Glutamatergic neuron (in vitro differentiated cells): Measurements from ENCODE around the gene NFIX. TPM values are rescaled to one million over a fixed set of nuclear protein-coding genes. Genes with fewer than 3 reads are reported as not detected.

Experiments used
- DNase-seq: peaks from one replicate; pipeline ENCODE4 v3.0.0; 2022
- H3K27ac Mint-ChIP-seq: one replicate; pipeline ENCODE4 v1.8.0; 2020; ENCODE audit warnings: mild to moderate bottlenecking, mixed read lengths, inconsistent platforms; ENCODE audit not compliant: unreplicated experiment
- H3K27me3 Mint-ChIP-seq: one replicate; pipeline ENCODE4 v1.8.0; 2020; ENCODE audit warnings: mild to moderate bottlenecking, moderate library complexity, mixed read lengths, inconsistent platforms; ENCODE audit not compliant: unreplicated experiment
- H3K36me3 Mint-ChIP-seq: one replicate; pipeline ENCODE4 v1.8.0; 2020; ENCODE audit warnings: mild to moderate bottlenecking, mixed read lengths, inconsistent platforms; ENCODE audit not compliant: unreplicated experiment
- H3K4me1 Mint-ChIP-seq: one replicate; pipeline ENCODE4 v1.8.0; 2020; ENCODE audit warnings: mild to moderate bottlenecking, low read depth, mixed read lengths, inconsistent platforms; ENCODE audit not compliant: unreplicated experiment
- H3K4me3 Mint-ChIP-seq: one replicate; pipeline ENCODE4 v1.8.0; 2020; ENCODE audit warnings: mild to moderate bottlenecking, mixed read lengths, inconsistent platforms; ENCODE audit not compliant: unreplicated experiment
- H3K9me3 Mint-ChIP-seq: one replicate; pipeline ENCODE4 v1.8.0; 2020; ENCODE audit warnings: mild to moderate bottlenecking, moderate library complexity, mixed read lengths, inconsistent platforms; ENCODE audit not compliant: unreplicated experiment
- total RNA-seq: library from RNA; stranded (reverse); fragmentation: NEBNext Ultra II Directional; extraction: Animal tissue kit (Norgen Biotek cat#: 25700); gene quantifications from one replicate; pipeline ENCODE4 v1.2.1, GENCODE V29; 2021; ENCODE audit not compliant: unreplicated experiment
- TF ChIP-seq, protein P1 (sequence below): fragments of 200-600 bp; sonication (generic); IDR thresholded peaks from one replicate; pipeline ENCODE4 v1.5.0; 2021; ENCODE audit not compliant: partially characterized antibody, unreplicated experiment

Gene NFIX
- total RNA-seq, 1 donor from 2014 or later: 2.4 TPM

DNA sequence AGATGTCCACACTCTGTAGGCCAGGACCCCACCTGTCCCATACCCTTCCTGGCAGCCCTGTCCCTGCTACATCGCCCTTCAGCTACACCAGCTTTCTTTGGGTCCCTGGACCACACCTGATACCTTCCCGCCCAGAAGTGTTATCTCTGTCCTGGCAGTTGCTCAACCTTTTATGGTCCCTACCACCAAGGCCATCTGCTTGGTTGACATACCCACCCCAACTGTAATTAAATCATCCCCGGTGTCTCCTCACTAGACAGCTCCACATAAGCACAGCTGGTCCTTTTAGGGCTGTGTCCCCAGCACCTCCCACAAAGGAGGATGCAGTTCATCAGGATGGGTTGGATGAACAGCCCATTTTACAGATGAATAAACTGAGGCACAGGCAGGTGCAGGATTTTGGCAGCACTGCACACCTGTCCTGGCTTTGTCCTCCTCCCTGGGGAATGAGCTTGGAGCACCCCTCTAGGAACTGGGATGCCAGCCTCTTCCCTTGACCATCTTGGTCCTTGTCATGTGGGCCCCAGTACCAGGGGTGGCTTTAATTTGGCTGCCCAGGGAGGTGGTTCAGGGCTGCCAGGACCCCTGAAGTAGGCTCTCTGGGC lies 135.7 kb downstream of the NFIX start:
- H3K27ac Mint-ChIP-seq: no peak overlapping the region
- no peak overlapping the region for H3K4me3 Mint-ChIP-seq
- H3K4me1 Mint-ChIP-seq: no peaks in the 10 kb centered on the region

DNA sequence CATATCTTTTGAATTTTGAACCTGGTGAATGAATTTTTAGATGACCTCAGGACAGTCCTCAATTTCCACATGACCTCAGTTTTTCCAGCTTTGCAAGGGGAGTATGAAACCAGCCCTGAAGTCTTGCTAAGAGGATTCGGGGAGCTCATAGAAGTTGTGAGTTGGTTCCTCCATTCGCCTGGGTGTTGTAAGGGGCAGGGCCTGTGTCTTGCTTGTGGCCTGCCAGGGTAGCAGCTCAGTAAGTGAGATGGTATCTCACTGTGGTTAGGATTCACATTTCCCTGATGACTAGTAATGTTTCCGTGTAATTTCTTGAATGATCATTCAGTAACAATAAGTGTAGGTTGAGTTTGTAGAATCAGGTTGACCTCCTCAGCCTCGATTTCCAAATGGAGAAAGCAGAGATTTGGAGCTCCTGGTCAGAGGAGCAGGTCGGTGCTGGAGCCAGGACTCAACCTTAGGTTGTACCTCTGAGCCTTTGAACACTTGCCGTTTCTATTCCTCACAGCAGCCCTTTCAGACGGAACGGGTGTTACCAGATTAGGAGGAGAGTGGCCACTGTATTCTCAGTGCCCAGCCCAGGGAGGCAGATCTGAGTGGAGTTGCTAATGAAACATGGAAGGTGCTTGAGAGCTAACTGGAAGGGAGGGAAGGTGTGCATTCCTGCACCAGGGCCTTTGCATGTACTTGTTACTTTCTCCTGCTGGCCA lies 137.4 kb downstream of the NFIX start:
- Mint-ChIP-seq H3K27me3 (no peaks in the 10 kb centered on the region), H3K4me1 (no peaks in the 10 kb centered on the region), H3K27ac (no peak overlapping the region), H3K4me3 (no peak overlapping the region), H3K36me3 (no peaks in the 10 kb centered on the region), H3K9me3 (peaks cover 3% of the 10 kb centered on the region)
- no peak for DNase-seq
- TF ChIP-seq, protein P1, sequence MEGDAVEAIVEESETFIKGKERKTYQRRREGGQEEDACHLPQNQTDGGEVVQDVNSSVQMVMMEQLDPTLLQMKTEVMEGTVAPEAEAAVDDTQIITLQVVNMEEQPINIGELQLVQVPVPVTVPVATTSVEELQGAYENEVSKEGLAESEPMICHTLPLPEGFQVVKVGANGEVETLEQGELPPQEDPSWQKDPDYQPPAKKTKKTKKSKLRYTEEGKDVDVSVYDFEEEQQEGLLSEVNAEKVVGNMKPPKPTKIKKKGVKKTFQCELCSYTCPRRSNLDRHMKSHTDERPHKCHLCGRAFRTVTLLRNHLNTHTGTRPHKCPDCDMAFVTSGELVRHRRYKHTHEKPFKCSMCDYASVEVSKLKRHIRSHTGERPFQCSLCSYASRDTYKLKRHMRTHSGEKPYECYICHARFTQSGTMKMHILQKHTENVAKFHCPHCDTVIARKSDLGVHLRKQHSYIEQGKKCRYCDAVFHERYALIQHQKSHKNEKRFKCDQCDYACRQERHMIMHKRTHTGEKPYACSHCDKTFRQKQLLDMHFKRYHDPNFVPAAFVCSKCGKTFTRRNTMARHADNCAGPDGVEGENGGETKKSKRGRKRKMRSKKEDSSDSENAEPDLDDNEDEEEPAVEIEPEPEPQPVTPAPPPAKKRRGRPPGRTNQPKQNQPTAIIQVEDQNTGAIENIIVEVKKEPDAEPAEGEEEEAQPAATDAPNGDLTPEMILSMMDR: no peak

More for the DNA sequence above, 135.7 kb downstream of the NFIX start:
- TF ChIP-seq, protein P1: no peak
- Mint-ChIP-seq H3K27me3 (no peaks in the 10 kb centered on the region), H3K36me3 (no peaks in the 10 kb centered on the region), H3K9me3 (peaks cover 1% of the 10 kb centered on the region)
- DNase-seq: no peak

DNA sequence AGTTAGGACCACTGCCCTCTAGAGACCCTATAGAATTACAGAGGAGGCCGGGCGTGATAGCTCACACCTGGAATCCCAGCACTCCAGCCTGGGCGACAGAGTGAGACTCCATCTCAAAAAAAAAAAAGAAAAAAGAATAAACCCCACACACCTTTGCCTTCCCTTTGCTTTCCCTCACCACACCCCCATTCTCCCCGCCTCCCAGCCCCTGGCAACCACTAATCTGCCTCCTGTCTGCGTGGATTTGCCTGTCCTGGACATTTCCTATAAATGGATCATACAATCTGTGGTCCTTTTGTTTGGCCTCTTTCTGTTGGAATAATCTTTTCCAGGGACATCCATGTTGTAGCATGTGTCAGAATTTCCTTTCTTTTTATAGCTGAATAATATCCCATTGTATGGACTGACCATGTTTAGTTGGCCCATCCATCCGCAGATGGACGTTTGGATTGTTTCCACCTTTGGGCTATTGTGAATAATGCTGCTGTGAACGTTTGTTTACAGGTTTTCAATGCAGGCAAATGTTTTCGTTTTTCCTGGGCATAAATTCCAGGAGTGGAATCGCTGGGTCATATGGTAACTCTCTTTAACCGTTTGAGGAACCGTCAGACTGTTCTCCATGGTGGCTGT lies 138.1 kb downstream of the NFIX start:
- TF ChIP-seq, protein P1: no peak
- H3K9me3 Mint-ChIP-seq: peaks cover 3% of the 10 kb centered on the region
- no peak overlapping the region for H3K4me3 Mint-ChIP-seq

DNA sequence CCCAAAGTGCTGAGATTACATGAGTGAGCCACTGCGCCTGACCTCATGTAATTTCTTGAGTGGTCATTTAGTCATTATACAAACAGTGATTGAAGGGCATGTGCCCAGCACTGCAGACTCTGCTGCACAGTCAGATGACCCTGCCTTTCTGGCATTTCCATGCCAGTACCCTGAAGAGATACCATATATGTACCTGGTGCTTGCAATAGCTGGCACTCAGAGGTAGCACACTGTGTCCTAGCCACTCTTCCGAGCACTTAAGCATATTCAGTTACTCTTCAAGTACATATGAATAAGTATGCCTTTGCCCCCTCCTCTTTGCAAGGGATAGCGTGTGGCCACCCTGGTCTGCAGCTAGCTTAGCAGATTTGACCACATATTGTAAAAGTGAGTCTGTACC lies 139.4 kb downstream of the NFIX start:
- TF ChIP-seq, protein P1: no peak
- Mint-ChIP-seq H3K4me3 (no peak overlapping the region), H3K27ac (no peak overlapping the region), H3K27me3 (no peaks in the 10 kb centered on the region), H3K36me3 (no peaks in the 10 kb centered on the region), H3K4me1 (peaks cover 3% of the 10 kb centered on the region), H3K9me3 (peaks cover 4% of the 10 kb centered on the region)
- no peak for DNase-seq

More for the DNA sequence above, 138.1 kb downstream of the NFIX start:
- no peaks in the 10 kb centered on the region for H3K36me3 Mint-ChIP-seq
- DNase-seq: no peak
- H3K27me3 Mint-ChIP-seq: no peaks in the 10 kb centered on the region
- H3K4me1 Mint-ChIP-seq: no peaks in the 10 kb centered on the region
- no peak overlapping the region for H3K27ac Mint-ChIP-seq
